Lower lobe of right lung (tissue), 2 donors: ENCODE measurements around the gene DIDO1. TPM values are rescaled to one million over a fixed set of nuclear protein-coding genes. Genes with fewer than 3 reads are reported as not detected.
A peak's percentile ranks its signal among the peaks of the same experiment; 100 is the strongest.

Source experiments
- ATAC-seq, 2 donors: fragments of 200-7000 bp; cut with Tn5 transposase; one replicate each; pipeline ENCODE4 v1.9.1; 2020 to 2022; ENCODE audit warnings: mild to moderate bottlenecking in 2 of 2, moderate library complexity in 2 of 2
- DNase-seq: peaks from one replicate; pipeline ENCODE4 v3.0.0-alpha.2; 2020
- H3K27ac ChIP-seq: fragments of 200-600 bp; one replicate; pipeline ENCODE4 v1.8.0; 2022
- H3K27me3 ChIP-seq: fragments of 200-600 bp; one replicate; pipeline ENCODE4 v1.8.0; 2022; ENCODE audit warnings: low read depth
- H3K36me3 ChIP-seq: fragments of 200-600 bp; one replicate; pipeline ENCODE4 v1.8.0; 2022; ENCODE audit warnings: mild to moderate bottlenecking
- H3K4me1 ChIP-seq: fragments of 200-600 bp; one replicate; pipeline ENCODE4 v1.8.0; 2022
- H3K4me3 ChIP-seq: fragments of 200-600 bp; one replicate; pipeline ENCODE4 v1.8.0; 2022; ENCODE audit warnings: mild to moderate bottlenecking
- H3K9me3 ChIP-seq: fragments of 200-600 bp; one replicate; pipeline ENCODE4 v1.8.0; 2022
- intact Hi-C: fragments of 100-400 bp; cut with DNase I; formaldehyde crosslinking; loops from one replicate; pipeline ENCODE4 v1.11.0; 2022
- total RNA-seq: library from RNA; stranded (reverse); fragmentation: NEBNext Ultra II Directional; extraction: Animal tissue kit (Norgen Biotek cat#: 25700); gene quantifications from one replicate; pipeline ENCODE4 v1.2.1, GENCODE V29; 2021
- TF ChIP-seq, protein P1 (sequence below): fragments of 200-600 bp; IDR thresholded peaks from one replicate; pipeline ENCODE4 v1.8.0; 2022; ENCODE audit warnings: antibody characterized with exemption, mild to moderate bottlenecking
- donor health status: DM: no; HTN: yes; CAD: no; lungs with severe emphysema.

The DIDO1 gene
- total RNA-seq, 1 donor from 2014 or later = 54.6 TPM

DNA sequence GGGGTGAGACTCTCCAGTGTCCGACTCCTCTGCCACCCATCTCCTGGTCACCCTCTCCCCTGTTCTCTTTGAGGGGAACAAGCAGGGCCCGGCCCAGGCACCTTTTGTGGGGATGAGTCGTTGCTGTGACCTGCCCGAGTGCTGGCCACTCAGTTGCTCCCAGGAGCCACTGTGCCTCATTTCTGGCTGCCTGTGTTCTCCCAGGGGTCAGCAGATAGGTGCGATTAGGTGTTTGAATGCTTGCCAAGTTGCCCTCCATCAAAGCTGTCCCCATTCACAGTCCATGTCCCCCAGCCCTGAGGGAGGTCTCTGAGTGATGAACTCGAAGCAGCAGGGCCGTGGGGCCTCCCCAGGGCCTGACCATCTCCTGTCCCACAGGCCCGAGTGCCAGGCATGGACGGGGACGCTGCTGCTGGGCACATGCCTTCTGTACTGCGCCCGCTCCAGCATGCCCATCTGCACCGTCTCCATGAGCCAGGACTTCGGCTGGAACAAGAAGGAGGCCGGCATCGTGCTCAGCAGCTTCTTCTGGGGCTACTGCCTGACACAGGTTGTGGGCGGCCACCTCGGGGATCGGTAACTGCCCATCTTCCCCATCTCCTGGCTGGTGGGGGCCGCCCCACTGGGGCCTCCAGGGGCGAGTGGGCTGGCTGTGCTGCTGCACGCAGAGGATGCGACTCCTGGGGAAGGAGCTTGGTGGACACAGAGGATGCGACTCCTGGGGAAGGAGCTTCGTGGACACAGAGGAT is 30.3 kb upstream of the DIDO1 start:
- no peaks in the 10 kb centered on the region for H3K9me3 ChIP-seq
- H3K27me3 ChIP-seq = no peaks in the 10 kb centered on the region
- H3K4me3 ChIP-seq = no peak overlapping the region
- intact Hi-C loops = no loop called here
- ATAC-seq = no peak
- peaks cover 30% of the 10 kb centered on the region for H3K4me1 ChIP-seq
- peak; percentile 47 for DNase-seq
- TF ChIP-seq, protein P1, sequence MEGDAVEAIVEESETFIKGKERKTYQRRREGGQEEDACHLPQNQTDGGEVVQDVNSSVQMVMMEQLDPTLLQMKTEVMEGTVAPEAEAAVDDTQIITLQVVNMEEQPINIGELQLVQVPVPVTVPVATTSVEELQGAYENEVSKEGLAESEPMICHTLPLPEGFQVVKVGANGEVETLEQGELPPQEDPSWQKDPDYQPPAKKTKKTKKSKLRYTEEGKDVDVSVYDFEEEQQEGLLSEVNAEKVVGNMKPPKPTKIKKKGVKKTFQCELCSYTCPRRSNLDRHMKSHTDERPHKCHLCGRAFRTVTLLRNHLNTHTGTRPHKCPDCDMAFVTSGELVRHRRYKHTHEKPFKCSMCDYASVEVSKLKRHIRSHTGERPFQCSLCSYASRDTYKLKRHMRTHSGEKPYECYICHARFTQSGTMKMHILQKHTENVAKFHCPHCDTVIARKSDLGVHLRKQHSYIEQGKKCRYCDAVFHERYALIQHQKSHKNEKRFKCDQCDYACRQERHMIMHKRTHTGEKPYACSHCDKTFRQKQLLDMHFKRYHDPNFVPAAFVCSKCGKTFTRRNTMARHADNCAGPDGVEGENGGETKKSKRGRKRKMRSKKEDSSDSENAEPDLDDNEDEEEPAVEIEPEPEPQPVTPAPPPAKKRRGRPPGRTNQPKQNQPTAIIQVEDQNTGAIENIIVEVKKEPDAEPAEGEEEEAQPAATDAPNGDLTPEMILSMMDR = no peak
- no peaks in the 10 kb centered on the region for H3K36me3 ChIP-seq
- no peak overlapping the region for H3K27ac ChIP-seq

DNA sequence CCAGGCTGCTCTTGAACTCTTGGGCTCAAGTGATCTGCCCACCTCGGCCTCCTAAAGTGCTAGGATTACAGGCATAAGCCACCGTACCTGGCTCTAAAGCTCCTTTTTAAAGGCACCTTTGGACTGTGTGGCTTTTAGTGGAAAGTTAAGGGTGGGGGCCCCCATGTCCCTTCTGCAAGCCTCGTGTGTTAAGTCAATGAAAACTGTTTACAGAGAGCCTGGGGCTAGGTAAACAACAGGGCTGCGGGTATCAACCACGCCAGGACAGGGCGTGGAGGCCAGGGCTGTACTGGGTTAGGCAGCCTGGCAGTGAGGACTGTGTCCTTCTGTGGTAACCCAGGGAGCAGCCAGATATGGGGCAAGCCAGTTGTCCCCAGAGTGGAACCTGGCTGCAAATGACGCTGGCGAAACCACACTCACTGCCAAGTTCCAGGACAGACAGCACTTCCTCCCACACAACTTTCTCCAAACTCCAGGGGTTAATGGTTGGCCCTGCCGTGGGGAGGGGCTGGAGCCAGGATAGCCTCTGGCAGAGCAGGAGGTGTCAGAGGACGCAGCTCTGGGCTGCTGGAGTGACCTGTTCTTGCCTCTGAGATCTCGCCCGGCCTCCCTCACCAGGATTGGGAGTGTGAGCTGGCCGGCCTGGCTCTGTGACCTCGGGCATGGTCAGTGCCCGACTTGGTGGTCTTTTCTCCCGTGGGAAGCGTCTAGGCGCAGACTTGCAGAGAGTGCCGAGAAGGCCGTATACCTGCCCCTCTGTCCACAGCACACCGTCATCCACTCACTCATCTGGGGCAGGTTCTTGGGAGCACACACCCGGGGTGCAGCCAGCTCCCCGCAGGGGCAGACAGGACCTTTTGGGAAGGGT is 29.4 kb upstream of the DIDO1 start:
- no peak for ATAC-seq
- no peak overlapping the region for H3K4me3 ChIP-seq
- no peaks in the 10 kb centered on the region for H3K9me3 ChIP-seq
- no peaks in the 10 kb centered on the region for H3K27me3 ChIP-seq
- intact Hi-C loops = no loop called here
- peak; percentile 39 for DNase-seq
- no peak overlapping the region for H3K27ac ChIP-seq
- H3K36me3 ChIP-seq = no peaks in the 10 kb centered on the region
- H3K4me1 ChIP-seq = peaks cover 30% of the 10 kb centered on the region
- TF ChIP-seq, protein P1 = no peak

DNA sequence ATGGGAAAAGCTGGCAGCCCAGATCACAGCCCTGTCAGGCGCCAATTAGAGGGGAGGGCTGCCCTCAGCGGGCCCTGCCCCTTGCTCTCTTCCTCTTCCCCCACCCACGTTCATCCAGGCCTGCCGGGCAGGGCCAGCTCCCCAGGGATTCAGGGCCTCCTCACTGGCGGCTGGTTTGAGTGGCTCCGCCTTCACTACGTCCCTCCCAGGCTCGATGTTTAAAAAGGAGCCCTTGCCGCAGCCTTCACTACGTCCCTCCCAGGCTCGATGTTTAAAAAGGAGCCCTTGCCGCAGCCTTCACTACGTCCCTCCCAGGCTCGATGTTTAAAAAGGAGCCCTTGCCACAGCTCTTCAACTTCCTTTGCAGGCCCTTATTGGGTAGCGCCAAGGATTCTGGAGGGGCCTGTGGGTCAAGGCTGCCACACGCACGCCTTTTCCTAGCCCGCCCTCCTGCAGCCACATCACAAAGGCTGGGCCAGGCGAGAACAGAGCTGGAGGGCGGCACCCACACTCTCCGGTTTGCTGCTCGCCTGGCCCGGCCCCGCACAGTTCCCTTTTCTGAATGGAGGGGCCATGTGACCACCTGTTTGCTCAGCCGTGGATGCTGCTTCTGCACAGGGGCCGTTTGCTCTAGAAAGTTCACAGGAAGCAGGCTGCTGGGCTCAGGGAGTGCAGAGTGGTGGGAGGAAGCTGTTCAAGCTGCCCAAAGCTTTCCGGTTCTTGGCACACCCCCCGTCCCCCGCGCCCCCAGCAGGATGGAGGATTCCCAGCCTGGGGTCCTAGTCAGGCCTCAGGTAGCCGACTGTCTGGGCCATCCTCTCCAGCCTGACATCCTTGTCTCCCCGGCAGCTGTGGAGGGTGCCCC is 27.8 kb upstream of the DIDO1 start:
- DNase-seq (peak; percentile 88), ATAC-seq (peak; percentile 86 to 87)
- H3K4me3 ChIP-seq = peak overlapping the region; percentile 53
- intact Hi-C loops = no loop called here
- no peaks in the 10 kb centered on the region for H3K9me3 ChIP-seq
- no peaks in the 10 kb centered on the region for H3K27me3 ChIP-seq
- H3K4me1 ChIP-seq = peaks cover 30% of the 10 kb centered on the region
- H3K36me3 ChIP-seq = peaks cover 14% of the 10 kb centered on the region
- H3K27ac ChIP-seq = peak overlapping the region; percentile 89
- TF ChIP-seq, protein P1 = no peak

DNA sequence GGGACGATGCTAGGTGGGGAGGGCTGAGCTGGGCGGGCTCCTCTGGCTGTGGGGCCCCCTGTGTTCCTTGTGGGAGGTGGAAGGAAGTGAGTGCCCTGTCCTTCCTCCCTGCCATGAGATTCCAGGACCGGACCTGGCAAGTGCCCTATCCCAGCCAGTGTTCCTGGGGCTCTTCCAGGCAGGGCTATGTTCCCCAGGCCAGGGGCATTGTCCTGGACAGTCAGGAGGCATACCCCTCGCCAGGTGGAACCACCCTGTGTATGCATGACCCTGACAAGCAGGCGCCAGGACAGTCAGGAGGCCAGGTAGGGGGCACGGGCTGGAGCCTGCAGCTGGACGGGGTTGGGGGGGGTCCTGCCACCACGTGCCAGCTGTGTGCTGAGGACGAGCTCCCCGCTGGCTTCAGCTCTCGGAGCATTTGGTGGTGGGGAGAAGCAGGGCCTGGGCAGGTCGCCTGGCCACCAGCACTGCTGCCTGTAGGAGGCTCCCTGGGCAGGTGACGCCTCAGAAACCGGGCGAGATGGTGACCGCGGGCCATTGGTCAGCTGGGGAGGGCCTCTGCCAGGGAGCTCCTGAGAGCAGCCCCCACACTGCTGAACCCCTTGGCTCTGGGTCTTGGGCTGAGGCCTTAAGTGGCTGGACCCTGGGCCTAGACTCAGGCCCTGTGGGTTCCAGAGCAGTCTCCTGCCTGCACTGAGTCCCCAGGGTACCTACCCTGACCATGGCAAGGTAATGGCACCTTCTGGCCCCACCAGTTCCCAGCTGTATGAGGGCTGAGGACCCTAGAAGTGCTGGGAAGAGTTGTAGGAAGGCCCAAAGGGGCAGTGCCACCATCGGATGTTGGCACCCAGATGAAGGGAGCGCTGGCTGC is 26.9 kb upstream of the DIDO1 start:
- ATAC-seq (peak; percentile 9 to 10), DNase-seq (peak; percentile 45)
- intact Hi-C loops = no loop called here
- Histone ChIP-seq H3K27ac (peak overlapping the region; percentile 89), H3K9me3 (no peaks in the 10 kb centered on the region), H3K36me3 (peaks cover 21% of the 10 kb centered on the region), H3K4me1 (peaks cover 30% of the 10 kb centered on the region), H3K27me3 (no peaks in the 10 kb centered on the region), H3K4me3 (peak overlapping the region; percentile 53)
- TF ChIP-seq, protein P1 = no peak
